Astrocyte (in vitro differentiated cells and primary cell): ENCODE data around the gene APC2. TPM values are rescaled to one million over a fixed set of nuclear protein-coding genes. Genes with fewer than 3 reads are reported as not detected.

Experiments used
- DNase-seq: peaks from one replicate; pipeline ENCODE4 v3.0.0-alpha.2; 2010; ENCODE audit warnings: low read depth
- FAIRE-seq: peaks from 2 replicates; lab custom pipeline; 2011; peaks lifted over from hg19 to GRCh38; lab: Jason Lieb, UNC
- H2AFZ ChIP-seq: 2 replicates; pipeline ENCODE4 v1.6.0; 2012; ENCODE audit warnings: low read depth, low read length, inconsistent platforms
- H3K27ac ChIP-seq: 2 replicates; pipeline ENCODE4 v1.5.1; 2011; ENCODE audit warnings: low read depth, low read length, inconsistent platforms
- H3K27me3 ChIP-seq: 2 replicates; pipeline ENCODE4 v1.6.0; 2011; ENCODE audit warnings: low read length, inconsistent platforms; ENCODE audit not compliant: insufficient read depth
- H3K36me3 ChIP-seq: 2 replicates; pipeline ENCODE4 v1.5.1; 2011; ENCODE audit warnings: low read length, inconsistent platforms; ENCODE audit not compliant: insufficient read depth
- H3K4me1 ChIP-seq: 2 replicates; pipeline ENCODE4 v1.5.1; 2011; ENCODE audit warnings: low read length, inconsistent platforms; ENCODE audit not compliant: insufficient read depth
- H3K4me2 ChIP-seq: 2 replicates; pipeline ENCODE4 v1.6.0; 2012; ENCODE audit warnings: low read length, inconsistent platforms
- H3K4me3 ChIP-seq: 2 replicates; pipeline ENCODE4 v1.5.1; 2011; ENCODE audit warnings: low read depth, mild to moderate bottlenecking, low read length, inconsistent platforms; ENCODE audit not compliant: insufficient read depth
- H3K79me2 ChIP-seq: 2 replicates; pipeline ENCODE4 v1.6.0; 2012; ENCODE audit warnings: mild to moderate bottlenecking, low read length, inconsistent platforms; ENCODE audit not compliant: insufficient read depth
- H3K9ac ChIP-seq: 2 replicates; pipeline ENCODE4 v1.6.0; 2012; ENCODE audit warnings: mild to moderate bottlenecking, low read length, inconsistent platforms
- H3K9me3 ChIP-seq: 2 replicates; pipeline ENCODE4 v1.5.1; 2012; ENCODE audit warnings: low read depth, mild to moderate bottlenecking, low read length, inconsistent platforms; ENCODE audit not compliant: insufficient read depth
- H4K20me1 ChIP-seq: 2 replicates; pipeline ENCODE4 v1.6.0; 2012; ENCODE audit warnings: low read length, inconsistent platforms; ENCODE audit not compliant: insufficient read depth
- H3K27ac Mint-ChIP-seq: one replicate; pipeline ENCODE4 v1.8.0; 2021; ENCODE audit warnings: mild to moderate bottlenecking, mixed read lengths; ENCODE audit not compliant: unreplicated experiment
- H3K27me3 Mint-ChIP-seq: one replicate; pipeline ENCODE4 v1.8.0; 2021; ENCODE audit warnings: low read depth, mixed read lengths; ENCODE audit not compliant: unreplicated experiment
- H3K36me3 Mint-ChIP-seq: one replicate; pipeline ENCODE4 v1.8.0; 2021; ENCODE audit warnings: low read depth, mixed read lengths; ENCODE audit not compliant: unreplicated experiment
- H3K4me1 Mint-ChIP-seq: one replicate; pipeline ENCODE4 v1.8.0; 2021; ENCODE audit warnings: low read depth, mixed read lengths; ENCODE audit not compliant: unreplicated experiment
- H3K4me3 Mint-ChIP-seq: one replicate; pipeline ENCODE4 v1.8.0; 2021; ENCODE audit warnings: mild to moderate bottlenecking, moderate library complexity, mixed read lengths; ENCODE audit not compliant: unreplicated experiment
- H3K9me3 Mint-ChIP-seq: one replicate; pipeline ENCODE4 v1.8.0; 2021; ENCODE audit warnings: mild to moderate bottlenecking, mixed read lengths; ENCODE audit not compliant: unreplicated experiment
- CTCF ChIP-seq: IDR thresholded peaks from 2 replicates; pipeline ENCODE4 v1.5.1; 2011; ENCODE audit warnings: low read depth, mild to moderate bottlenecking, inconsistent platforms, low read length, moderate library complexity; ENCODE audit not compliant: insufficient read depth
- EZH2 ChIP-seq: IDR thresholded peaks from 2 replicates; pipeline ENCODE4 v1.6.1; 2012; ENCODE audit warnings: mild to moderate bottlenecking, low read length, inconsistent platforms; ENCODE audit not compliant: insufficient read depth
- total RNA-seq: library from RNA; stranded (reverse); gene quantifications from 2 replicates; pipeline ENCODE4 v1.2.1, GENCODE V29; 2021

APC2 gene
- total RNA-seq, 1 donor from 2014 or later: 7.1 TPM

DNA sequence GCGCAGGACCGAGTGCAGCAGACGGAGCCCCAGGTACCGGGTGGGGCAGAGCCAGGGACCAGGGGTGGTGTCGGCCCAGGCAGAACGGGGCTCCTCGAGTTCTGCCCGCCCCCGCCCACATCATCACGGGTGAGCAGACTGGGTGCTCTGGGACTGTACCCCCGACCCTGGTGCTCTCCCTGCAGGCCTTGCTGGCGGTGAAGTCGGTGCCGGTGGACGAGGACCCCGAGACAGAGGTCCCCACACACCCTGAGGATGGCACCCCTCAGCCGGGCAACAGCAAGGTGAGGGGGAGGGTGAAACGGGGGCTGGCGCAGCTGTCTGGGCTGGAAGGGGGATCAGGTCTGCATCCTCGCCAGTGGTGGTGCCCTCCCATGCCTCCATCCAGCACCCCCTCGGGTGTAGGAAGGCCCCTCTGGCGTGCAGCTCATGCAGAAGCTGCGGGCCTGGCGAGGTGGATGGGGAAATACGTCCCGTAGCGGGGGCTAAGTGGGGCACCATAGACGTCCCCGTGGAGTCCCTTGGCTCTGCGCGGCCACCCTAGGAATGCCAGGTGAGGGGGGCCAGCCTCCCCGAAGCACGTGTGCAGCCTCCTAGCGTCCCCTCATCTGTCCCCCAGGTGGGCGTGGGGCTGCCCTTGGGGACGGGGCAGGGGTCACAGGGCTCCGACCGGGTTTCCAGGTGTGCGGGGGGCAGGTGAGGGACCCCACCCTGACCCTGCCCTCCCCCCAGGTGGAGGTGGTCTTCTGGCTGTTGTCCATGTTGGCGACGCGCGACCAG is 6.4 kb downstream of the APC2 start:
- peaks cover 10% of the 10 kb centered on the region for H4K20me1 ChIP-seq
- H3K4me1 ChIP-seq: no peaks in the 10 kb centered on the region
- no peak overlapping the region for H3K4me2 ChIP-seq
- no peak overlapping the region for H3K27ac ChIP-seq
- DNase-seq (no peak), FAIRE-seq (no peak)
- no peaks in the 10 kb centered on the region for H3K36me3 ChIP-seq
- Mint-ChIP-seq H3K4me3 (no peak overlapping the region), H3K36me3 (peaks cover 9% of the 10 kb centered on the region), H3K27me3 (peaks cover 21% of the 10 kb centered on the region), H3K4me1 (no peaks in the 10 kb centered on the region), H3K27ac (no peak overlapping the region), H3K9me3 (no peaks in the 10 kb centered on the region)
- peaks cover 18% of the 10 kb centered on the region for H3K27me3 ChIP-seq
- H3K4me3 ChIP-seq: no peak overlapping the region
- TF ChIP-seq CTCF (no peak), EZH2 (no peak)
- no peak overlapping the region for H3K9ac ChIP-seq
- no peaks in the 10 kb centered on the region for H3K9me3 ChIP-seq
- H3K79me2 ChIP-seq: no peaks in the 10 kb centered on the region
- no peak overlapping the region for H2AFZ ChIP-seq

- Histone ChIP-seq H3K36me3 (no peaks in the 10 kb centered on the region), H4K20me1 (peaks cover 9% of the 10 kb centered on the region), H3K9me3 (no peaks in the 10 kb centered on the region), H3K27ac (no peak overlapping the region), H3K9ac (no peak overlapping the region), H3K4me1 (no peaks in the 10 kb centered on the region), H3K79me2 (no peaks in the 10 kb centered on the region), H2AFZ (no peak overlapping the region), H3K4me2 (no peak overlapping the region), H3K4me3 (no peak overlapping the region), H3K27me3 (peaks cover 14% of the 10 kb centered on the region)
- TF ChIP-seq EZH2: no peak
- TF ChIP-seq CTCF: no peak
- no peak for DNase-seq
- Mint-ChIP-seq H3K4me1 (no peaks in the 10 kb centered on the region), H3K27me3 (peaks cover 21% of the 10 kb centered on the region), H3K27ac (no peak overlapping the region), H3K9me3 (no peaks in the 10 kb centered on the region), H3K4me3 (no peak overlapping the region), H3K36me3 (peaks cover 9% of the 10 kb centered on the region)
- no peak for FAIRE-seq
Observed at GRCh38 chr19:1457031-1457739, 7.3 kb downstream of the APC2 start.
